Esophagus squamous epithelium (tissue), 4 donors: Measurements from ENCODE around the gene KCNMA1.

Source experiments
- POLR2A ChIP-seq, 4 donors: fragments of 450-650 bp; IDR thresholded peaks; one replicate each; pipeline ENCODE4 v1.6.1; 2017; ENCODE audit warnings: antibody characterized with exemption in 4 of 4, mild to moderate bottlenecking in 4 of 4, moderate library complexity in 3 of 4
- TF ChIP-seq, protein P1 (sequence below), 6 experiments: fragments of 450-650 bp in 4 of 6; fragments of 200-600 bp in 2 of 6; sonication (generic) in 2 of 6; IDR thresholded peaks; one replicate each; pipeline ENCODE4 v1.5.1; 2016 to 2019; ENCODE audit warnings: antibody characterized with exemption in 6 of 6, mild to moderate bottlenecking in 4 of 6, moderate library complexity in 4 of 6

DNA sequence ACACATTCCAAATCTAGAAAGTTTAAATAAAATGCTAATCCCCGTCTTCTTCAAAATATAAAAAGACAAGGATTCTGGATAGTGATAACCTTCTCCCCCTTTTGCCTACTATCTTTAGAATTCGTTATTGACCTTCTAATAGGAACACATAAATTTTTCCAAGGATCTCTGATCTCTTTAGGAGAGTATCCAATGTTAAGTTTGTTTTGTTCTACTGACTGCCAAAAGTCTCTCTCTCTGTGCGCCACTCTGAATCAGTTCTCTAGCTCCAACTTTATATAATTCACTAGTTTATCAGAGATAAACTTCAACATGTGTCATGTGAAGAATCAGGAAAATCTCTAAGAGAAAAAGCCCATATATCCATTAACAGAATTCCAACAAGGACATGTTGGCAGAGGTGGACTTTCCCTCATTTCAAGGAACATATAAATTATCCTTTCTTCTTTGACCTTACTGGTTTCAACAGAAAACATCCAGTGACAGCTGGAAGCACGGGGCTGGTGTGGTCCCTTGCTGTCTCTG, 615.6 kb downstream of the KCNMA1 start:
- TF ChIP-seq, protein P1, sequence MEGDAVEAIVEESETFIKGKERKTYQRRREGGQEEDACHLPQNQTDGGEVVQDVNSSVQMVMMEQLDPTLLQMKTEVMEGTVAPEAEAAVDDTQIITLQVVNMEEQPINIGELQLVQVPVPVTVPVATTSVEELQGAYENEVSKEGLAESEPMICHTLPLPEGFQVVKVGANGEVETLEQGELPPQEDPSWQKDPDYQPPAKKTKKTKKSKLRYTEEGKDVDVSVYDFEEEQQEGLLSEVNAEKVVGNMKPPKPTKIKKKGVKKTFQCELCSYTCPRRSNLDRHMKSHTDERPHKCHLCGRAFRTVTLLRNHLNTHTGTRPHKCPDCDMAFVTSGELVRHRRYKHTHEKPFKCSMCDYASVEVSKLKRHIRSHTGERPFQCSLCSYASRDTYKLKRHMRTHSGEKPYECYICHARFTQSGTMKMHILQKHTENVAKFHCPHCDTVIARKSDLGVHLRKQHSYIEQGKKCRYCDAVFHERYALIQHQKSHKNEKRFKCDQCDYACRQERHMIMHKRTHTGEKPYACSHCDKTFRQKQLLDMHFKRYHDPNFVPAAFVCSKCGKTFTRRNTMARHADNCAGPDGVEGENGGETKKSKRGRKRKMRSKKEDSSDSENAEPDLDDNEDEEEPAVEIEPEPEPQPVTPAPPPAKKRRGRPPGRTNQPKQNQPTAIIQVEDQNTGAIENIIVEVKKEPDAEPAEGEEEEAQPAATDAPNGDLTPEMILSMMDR (IDR thresholded peaks at IDR 0.05) = no peak
- TF ChIP-seq POLR2A (IDR thresholded peaks at IDR 0.05) = no peak
